Skeletal muscle tissue (tissue), 4 donors: Measurements from ENCODE around the gene G3BP2. TPM values are rescaled to one million over a fixed set of nuclear protein-coding genes. Genes with fewer than 3 reads are reported as not detected.

Source experiments
- H3K27ac ChIP-seq: one replicate; pipeline ENCODE4 v1.7.0; 2013; ENCODE audit warnings: mild to moderate bottlenecking, low read depth, low read length, inconsistent platforms
- H3K27me3 ChIP-seq, 3 donors: one replicate each; pipeline ENCODE4 v1.7.0; 2013; ENCODE audit warnings: low read length in 3 of 3; ENCODE audit not compliant: control insufficient read depth in 3 of 3, insufficient read depth in 3 of 3
- H3K36me3 ChIP-seq, 3 donors: one replicate each; pipeline ENCODE4 v1.7.0; 2013; ENCODE audit warnings: low read length in 3 of 3; ENCODE audit not compliant: control insufficient read depth in 3 of 3, insufficient read depth in 3 of 3
- H3K4me1 ChIP-seq, 3 donors: one replicate each; pipeline ENCODE4 v1.7.0; 2013; ENCODE audit warnings: low read length in 3 of 3, mild to moderate bottlenecking in 3 of 3; ENCODE audit not compliant: control insufficient read depth in 3 of 3, insufficient read depth in 3 of 3
- H3K4me3 ChIP-seq, 3 donors: one replicate each; pipeline ENCODE4 v1.7.0; 2013; ENCODE audit warnings: low read length in 3 of 3
- H3K9ac ChIP-seq, 3 donors: one replicate each; pipeline ENCODE4 v1.7.0; 2013; ENCODE audit warnings: low read length in 3 of 3, mild to moderate bottlenecking in 3 of 3, moderate library complexity in 2 of 3, low read depth in 1 of 3
- H3K9me3 ChIP-seq, 3 donors: one replicate each; pipeline ENCODE4 v1.7.0; 2013; ENCODE audit warnings: low read length in 3 of 3; ENCODE audit not compliant: control insufficient read depth in 3 of 3
- total RNA-seq: library from RNA; depleted of rRNA; stranded (reverse); fragments of >200 nt; gene quantifications from one replicate; pipeline ENCODE4 v1.2.3, GENCODE V29; 2014
- donor health status: Osteomylitis.

Gene G3BP2
- total RNA-seq, 1 donor from 2014 or later, result 175 TPM

DNA sequence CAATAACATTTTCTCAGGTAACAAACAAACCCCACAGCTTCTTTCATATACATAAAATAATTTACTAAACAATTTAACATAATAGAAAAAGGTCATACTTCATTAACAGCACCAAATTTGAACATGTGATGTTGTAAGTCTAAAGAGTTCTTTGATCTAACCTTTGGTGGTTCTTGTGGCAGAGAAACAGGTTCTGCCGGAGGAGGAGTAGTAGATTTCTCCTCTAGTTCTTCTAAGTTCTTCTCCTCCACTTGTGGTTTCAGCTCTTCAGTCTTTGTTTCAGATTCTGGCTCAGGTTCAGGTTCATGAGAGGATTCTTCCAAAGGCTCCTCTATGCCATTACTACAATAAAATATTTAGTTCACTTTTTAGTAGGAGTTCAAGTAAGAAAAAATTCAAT lies 18.3 kb downstream of the G3BP2 start:
- Histone ChIP-seq H3K4me1 (no peaks in the 10 kb centered on the region), H3K4me3 (no peak overlapping the region), H3K27me3 (no peaks in the 10 kb centered on the region), H3K9ac (no peak overlapping the region), H3K36me3 (peaks cover 19 to 58% (median 57%) of the 10 kb centered on the region in 3 donors), H3K27ac (no peak overlapping the region), H3K9me3 (no peaks in the 10 kb centered on the region)

DNA sequence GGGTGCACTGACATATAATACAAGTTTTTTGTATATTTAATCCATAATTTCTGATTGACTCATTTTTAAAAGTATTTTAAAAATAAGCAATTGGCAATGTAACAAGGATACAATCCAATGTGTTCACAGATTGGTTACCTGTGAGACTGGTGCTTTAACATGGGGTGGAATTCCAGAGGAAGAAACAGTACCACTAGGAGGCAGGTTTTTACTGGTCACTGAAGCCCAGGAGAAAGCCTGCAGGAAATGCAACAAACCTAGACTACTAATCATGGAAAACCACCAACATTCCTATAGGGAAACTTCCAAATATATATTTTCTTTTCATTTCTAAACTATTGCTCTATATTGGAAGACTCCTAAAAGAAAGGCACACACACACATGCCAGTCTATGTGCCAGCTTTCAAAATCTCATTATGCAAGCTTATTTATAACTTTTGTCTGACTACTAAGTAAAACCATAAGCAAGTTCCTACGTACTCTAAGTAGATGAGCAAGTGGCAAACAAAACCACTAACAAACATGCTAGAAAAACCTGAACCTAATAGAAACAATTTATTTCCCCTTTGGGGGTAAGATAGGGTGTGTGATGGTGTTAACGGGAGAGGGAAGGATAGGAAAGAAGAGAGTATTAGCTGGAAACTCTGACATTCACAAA lies 19.2 kb downstream of the G3BP2 start:
- Histone ChIP-seq H3K27ac (no peak overlapping the region), H3K9ac (no peak overlapping the region), H3K36me3 (peaks cover 18 to 56% (median 52%) of the 10 kb centered on the region in 3 donors), H3K27me3 (no peaks in the 10 kb centered on the region), H3K4me1 (no peaks in the 10 kb centered on the region), H3K4me3 (no peak overlapping the region), H3K9me3 (no peaks in the 10 kb centered on the region)

DNA sequence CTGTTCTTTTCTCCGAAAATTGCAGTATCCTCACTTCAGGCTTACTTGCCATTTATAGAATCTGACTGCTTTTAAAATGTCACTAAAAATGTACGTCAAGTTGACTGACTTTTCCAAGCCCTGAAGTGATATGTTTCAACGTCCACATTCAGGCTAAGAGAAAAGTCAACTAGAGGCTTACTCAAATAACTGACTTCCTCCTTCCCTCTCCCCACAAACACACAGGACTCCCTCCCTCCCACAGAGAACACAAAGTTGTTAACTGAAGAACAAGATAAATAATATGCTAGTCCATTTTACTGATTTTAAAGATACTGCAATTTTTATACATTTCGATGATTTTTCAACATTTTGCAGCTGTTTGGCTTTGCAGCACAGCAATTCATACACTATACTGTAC lies 29.1 kb downstream of the G3BP2 start:
- no peaks in the 10 kb centered on the region for H3K27me3 ChIP-seq
- H3K4me3 ChIP-seq, result no peak overlapping the region
- no peaks in the 10 kb centered on the region for H3K4me1 ChIP-seq
- no peaks in the 10 kb centered on the region for H3K9me3 ChIP-seq
- H3K27ac ChIP-seq, result no peak overlapping the region
- peaks cover 26 to 58% (median 44%) of the 10 kb centered on the region in 3 donors for H3K36me3 ChIP-seq
- H3K9ac ChIP-seq, result no peak overlapping the region

DNA sequence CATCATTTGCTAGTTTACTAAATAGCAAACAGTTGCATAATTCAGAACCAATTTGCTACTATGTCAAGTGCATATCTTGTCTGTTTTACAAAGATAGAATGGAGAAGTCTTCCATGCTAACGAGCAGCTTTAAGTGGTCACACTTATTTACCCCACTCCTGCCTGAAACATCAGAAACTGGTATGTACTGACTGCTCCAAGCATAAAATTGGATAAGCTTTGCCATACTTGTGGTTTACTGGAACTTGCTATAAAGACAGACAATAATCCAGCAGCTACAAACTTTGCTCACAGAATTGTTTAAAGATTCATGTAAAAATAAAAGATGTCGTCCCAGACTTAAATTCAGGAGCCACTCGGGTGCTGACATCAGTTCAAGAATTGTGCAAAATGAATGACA lies 29.6 kb downstream of the G3BP2 start:
- no peaks in the 10 kb centered on the region for H3K4me1 ChIP-seq
- H3K36me3 ChIP-seq, result peaks cover 26 to 55% (median 44%) of the 10 kb centered on the region in 3 donors
- no peak overlapping the region for H3K27ac ChIP-seq
- no peak overlapping the region for H3K9ac ChIP-seq
- H3K9me3 ChIP-seq, result no peaks in the 10 kb centered on the region
- no peaks in the 10 kb centered on the region for H3K27me3 ChIP-seq
- no peak overlapping the region for H3K4me3 ChIP-seq

DNA sequence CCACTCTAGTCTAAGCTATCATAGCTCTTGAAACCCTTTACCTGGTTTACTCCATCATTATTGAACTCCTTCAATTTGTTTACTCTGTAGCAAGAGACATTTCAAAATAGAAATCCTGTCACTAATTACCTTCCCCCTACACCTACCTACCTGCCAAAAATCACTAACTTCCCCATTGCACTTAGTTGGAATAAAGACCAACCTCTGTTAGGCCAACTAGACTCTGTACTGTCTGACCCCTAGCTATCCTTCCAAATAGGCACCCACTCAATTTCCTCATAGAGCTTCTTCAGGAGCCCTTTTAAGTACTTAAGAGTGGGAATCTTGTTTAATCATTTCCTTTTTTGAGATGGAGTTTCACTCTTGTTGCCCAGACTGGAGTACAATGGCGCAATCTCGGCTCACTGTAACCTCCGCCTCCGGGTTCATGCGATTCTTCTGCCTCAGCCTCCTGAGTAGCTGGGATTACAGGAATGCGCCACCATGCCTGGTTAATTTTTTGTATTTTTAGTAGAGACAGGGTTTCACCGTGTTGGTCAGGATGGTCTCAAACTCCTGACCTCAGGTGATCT lies 34.0 kb downstream of the G3BP2 start:
- Histone ChIP-seq H3K27me3 (no peaks in the 10 kb centered on the region), H3K9ac (no peak overlapping the region), H3K4me3 (no peak overlapping the region), H3K36me3 (peaks cover 0 to 12% (median 4%) of the 10 kb centered on the region in 3 donors), H3K4me1 (peaks cover 0 to 4% (median 0%) of the 10 kb centered on the region in 3 donors), H3K9me3 (no peaks in the 10 kb centered on the region), H3K27ac (no peak overlapping the region)

DNA sequence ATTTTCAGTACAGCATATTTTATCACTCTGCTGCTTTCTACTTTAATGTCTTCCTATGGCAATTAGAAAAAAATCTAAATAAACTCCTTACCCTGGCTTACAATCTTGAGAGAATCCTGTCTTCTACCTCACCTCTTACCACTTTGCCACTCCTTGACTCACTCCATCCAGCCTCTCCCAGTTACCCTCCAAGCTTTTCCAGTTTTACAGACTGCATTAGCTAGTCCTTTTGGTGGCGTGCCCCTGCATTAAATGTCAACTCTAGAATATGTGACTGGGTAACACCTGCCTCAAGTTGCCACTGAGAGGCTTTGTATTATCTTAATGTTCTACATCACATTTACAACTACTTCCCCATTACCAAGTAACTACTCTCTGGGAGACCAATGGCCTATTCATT lies 35.4 kb downstream of the G3BP2 start:
- Histone ChIP-seq H3K4me1 (peaks cover 0 to 4% (median 0%) of the 10 kb centered on the region in 3 donors), H3K27me3 (no peaks in the 10 kb centered on the region), H3K36me3 (peaks cover 0 to 3% (median 1%) of the 10 kb centered on the region in 3 donors), H3K9me3 (no peaks in the 10 kb centered on the region), H3K27ac (no peak overlapping the region), H3K9ac (no peak overlapping the region), H3K4me3 (no peak overlapping the region)

DNA sequence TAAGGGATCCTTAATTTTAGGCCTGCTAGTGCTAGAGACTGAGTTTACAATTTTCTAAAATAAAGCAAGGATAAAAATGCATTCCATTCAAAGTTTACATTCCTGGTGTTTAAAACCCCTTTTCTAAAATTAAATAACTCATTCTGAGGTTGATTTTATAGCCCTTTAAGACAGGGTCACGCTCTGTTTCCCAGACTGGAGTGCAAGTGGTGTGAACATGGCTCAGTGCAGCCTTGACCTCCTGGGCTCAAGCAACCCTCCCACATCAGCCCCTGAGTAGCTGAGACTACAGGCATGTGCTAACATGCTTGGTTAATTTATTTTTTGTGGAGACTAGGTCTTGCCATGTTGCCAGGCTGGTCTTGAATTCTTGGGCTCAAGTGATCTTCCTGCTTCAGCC lies 36.0 kb downstream of the G3BP2 start:
- Histone ChIP-seq H3K9me3 (no peaks in the 10 kb centered on the region), H3K4me1 (peaks cover 0 to 4% (median 0%) of the 10 kb centered on the region in 3 donors), H3K27me3 (no peaks in the 10 kb centered on the region), H3K9ac (no peak overlapping the region), H3K36me3 (no peaks in the 10 kb centered on the region), H3K27ac (no peak overlapping the region), H3K4me3 (no peak overlapping the region)

DNA sequence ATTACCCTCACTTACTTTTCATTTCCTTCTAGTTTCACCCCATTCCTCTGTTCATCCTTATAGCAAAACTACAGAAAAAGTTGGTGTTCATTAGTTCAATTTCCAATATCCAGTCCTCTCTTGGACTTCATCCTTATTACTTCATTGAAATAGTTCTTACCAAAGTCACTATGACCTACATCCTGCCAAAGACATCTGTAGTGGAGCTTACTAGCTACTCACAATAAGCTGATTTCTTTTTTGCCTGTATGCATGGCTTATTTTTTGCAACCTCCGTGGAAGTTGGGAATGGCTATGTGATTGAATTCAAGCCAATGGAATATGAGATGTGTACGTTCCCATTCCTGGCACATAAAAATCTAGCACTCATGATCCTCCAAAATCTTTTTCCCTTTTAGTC lies 38.3 kb downstream of the G3BP2 start:
- H3K4me1 ChIP-seq, result peaks cover 7 to 15% (median 9%) of the 10 kb centered on the region in 3 donors
- H3K4me3 ChIP-seq, result no peak overlapping the region
- no peaks in the 10 kb centered on the region for H3K9me3 ChIP-seq
- no peaks in the 10 kb centered on the region for H3K27me3 ChIP-seq
- H3K36me3 ChIP-seq, result no peaks in the 10 kb centered on the region
- no peak overlapping the region for H3K9ac ChIP-seq
- H3K27ac ChIP-seq, result no peak overlapping the region

DNA sequence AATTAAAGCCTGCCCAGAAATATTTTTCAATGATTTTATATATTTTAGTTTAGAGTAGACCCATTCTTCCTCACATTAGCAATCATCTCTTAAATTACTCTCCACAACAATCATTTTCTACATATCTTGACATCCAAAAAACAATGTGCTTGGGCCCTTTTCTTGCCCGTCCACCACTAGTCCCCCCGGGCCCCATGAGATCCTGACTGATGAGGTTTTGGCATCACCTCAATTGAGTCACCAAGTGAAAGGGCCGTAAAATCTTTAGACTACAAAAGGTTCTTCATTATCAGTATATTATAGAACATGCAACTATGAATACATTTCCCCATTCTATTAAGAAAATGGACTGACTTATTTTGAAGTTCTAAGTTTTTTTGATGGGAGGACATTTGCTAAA lies 38.9 kb downstream of the G3BP2 start:
- Histone ChIP-seq H3K9ac (no peak overlapping the region), H3K4me1 (peaks cover 8 to 15% (median 10%) of the 10 kb centered on the region in 3 donors), H3K4me3 (no peak overlapping the region), H3K9me3 (no peaks in the 10 kb centered on the region), H3K36me3 (no peaks in the 10 kb centered on the region), H3K27ac (no peak overlapping the region), H3K27me3 (no peaks in the 10 kb centered on the region)

DNA sequence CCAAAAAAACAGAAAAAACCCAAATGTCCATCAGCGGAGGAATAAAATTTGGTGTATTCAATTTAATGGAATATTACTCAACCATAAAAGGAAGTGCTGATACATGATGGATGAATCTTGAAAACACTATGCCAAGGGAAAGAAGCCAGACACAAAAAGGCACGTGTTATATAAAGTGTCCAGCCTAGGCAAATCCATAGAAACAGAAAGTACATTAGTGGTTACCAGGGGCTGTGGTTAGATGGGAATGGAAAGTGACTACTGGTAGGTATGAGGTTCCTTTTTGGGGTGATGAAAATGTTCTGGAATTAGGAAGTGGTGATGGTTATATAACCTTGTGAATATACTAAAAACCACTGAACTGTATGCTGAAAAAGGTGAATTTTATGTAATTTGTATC lies 39.4 kb downstream of the G3BP2 start:
- Histone ChIP-seq H3K36me3 (no peaks in the 10 kb centered on the region), H3K4me3 (no peak overlapping the region), H3K27me3 (no peaks in the 10 kb centered on the region), H3K4me1 (peaks cover 8 to 15% (median 10%) of the 10 kb centered on the region in 3 donors), H3K9ac (no peak overlapping the region), H3K9me3 (no peaks in the 10 kb centered on the region), H3K27ac (no peak overlapping the region)
